Right forelimb (tissue), 1 donor: Measurements from ENCODE around the gene IPO4.
"Not testable (repeated sequence)": the region's sequence is repeated elsewhere in the genome, so short reads cannot be mapped to it uniquely, and the experiment has no call there.

Experiments used
- DNase-seq: peaks from one replicate; pipeline ENCODE4 v3.0.0-alpha.2; 2018

IPO4 gene

DNA sequence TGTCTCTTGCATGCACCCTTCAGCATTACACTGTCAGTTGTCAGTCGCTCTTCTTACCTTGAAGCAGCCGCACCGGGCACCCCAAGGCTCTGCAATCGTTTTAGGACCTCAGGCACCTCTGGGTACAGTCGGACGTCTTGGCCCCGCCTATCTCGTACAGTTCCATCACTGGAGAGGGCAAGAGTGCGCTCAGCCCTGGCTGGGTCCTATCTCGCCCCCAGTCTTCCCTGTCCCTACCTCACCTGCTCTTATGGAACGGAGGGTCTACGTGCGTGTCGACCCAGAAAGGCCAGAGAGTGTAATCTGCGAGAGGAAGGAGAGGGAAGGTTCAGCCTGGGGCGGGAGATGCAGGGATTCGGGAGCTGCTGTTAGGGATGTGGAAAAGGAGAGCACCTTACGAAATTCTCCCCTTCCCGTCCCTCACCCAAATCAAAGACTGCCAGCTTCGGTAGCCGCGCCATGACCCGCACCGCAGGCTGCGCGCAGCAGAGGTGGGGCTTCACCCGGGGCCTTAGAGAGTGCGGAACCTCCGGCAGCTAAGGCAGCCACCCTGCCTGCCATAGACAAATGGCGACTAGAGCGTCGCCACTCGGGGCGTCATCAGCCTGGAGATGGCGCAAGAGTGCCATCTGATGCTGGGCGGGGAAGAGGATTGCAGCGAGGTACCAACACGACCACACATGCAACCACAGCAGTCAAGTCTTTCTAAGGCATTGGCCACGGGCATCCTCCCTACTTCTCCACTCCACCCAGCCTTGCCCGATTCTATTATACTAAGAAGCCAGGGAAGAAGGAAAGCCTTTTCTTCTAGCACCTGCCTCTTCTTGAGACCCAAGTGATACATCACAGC, 27.1 kb upstream of the IPO4 start, which contains the start of gene MDP1:
Gene MDP1, minus strand, starts transcription at position 572 of the 850 bp plus-strand sequence. Its CDS starts 111 bp downstream, at position 461.
- peak; percentile 88 for DNase-seq

DNA sequence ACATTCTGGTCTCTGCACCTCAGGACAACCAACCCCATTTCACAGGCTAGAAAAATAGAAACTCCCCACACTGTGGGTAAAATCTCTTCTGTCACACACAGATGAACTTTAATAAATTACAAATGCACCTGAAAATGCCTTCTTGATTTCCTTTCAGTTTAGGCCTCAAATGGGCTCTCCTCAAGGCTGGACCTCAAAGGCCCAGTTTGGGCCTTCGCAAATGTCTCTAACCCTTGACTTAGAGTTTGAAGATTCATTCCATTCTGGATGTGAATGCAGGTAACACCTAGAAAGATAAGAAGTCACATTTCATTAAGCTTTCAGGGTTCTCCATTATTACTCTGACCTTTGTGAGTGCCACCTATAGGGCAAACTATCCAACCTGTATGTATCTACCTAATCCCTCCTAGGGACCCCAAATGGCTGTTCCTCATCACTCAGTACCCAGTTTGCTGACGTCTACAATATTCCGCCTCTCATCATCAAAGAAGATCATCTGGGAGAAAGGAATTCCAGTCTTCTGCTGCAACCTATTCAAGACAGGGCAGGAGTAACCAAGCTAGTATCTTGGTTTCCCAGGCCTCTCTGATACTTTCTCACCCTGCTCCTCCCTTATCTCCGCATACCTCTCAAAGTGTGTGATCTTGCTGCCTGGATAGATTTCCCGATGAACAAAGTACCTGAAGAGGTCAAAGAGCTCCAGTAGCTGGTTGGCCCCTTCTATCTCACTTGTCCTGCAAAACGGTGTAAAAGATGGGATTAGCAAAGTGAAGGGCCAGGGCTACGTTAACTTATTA, 25.4 kb upstream of the IPO4 start:
- DNase-seq, result no peak

DNA sequence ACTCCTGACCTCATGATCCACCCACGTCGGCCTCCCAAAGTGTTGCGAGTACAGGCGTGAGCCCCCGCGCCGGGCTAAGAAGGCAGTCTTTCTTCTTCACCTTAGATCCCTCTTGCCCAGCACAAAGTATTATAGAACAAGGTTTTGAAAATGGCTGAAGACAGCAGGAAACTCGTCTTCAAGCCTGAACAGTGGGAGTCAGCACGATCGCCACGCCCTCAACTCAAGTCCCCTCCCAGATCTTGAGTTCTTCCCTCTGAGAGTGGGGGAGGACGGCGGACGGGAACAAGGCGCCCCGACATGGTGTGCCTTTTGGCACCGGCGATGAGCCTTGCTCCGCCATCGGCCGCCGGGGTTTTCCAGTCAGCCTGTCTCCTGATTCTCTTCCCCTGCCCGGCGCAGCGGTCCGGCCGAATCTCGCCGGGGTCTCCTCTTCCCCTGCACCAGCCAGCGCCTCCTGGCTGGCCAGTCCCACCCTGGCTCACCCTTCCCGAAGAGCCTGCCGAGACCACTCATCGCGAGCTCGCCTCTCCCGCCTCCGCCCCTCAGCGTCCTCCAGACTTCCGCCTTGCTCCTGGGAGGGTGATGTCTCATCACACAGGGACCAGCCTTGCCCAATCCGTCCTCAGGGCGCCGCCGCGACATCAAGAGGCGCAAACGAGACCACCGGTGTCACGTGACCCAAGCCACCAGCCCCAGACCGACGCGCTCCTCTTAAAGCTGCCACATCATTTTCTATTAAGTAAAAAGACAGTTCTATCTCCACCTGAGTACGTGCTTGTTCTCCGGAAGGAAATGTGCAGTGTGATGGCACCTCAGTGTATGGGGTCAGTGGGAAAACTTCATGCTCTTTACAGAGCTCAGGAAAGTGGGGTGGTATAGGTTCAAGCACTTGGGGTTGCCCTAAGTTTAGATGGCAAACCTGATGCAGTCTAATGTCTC, 24.6 kb upstream of the IPO4 start, which contains the start of gene CHMP4A:
Gene CHMP4A, minus strand, starts transcription at position 565 of the 942 bp plus-strand sequence. Its CDS starts 49 bp downstream, at position 516.
- peak; percentile 95 for DNase-seq

DNA sequence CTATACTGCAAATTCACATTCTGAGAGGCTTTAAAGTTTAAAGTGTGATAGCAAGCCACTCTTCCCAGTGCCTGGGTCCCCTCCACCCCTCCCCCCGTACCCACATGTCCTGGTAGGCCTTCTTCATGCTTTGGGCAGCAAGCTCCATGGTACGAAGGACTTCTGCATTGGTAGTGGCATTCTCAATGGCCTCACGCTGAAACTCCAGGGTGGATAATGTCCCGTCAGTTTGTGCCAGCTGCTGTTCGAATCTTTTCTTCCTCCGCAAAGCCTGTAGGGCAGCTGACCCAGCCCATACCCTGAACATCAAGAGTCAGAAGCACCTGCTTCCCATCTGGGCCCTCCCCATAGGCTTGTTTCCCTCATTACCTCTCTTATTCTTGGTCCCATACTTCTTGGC, 22.7 kb upstream of the IPO4 start:
- DNase-seq, result no peak

DNA sequence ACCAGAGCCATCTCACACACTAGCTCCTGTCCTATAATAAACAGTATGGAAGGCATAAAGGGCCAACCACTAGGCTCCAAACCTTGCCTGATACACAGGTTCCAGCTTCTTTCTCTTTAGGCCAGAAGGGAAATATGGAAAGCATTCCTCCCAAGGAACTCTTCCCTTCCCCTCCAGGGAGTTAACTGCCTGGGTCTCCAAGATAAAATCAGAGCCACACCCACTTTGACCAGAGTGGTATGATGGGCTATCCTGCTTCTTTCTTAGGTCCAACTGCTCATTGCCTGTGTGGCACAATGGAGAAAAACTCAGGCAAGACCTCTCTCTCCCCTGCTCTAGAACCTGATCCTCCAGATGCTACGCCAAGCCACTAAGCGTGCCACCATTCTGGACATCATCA, 19.0 kb upstream of the IPO4 start:
- DNase-seq, result no peak

DNA sequence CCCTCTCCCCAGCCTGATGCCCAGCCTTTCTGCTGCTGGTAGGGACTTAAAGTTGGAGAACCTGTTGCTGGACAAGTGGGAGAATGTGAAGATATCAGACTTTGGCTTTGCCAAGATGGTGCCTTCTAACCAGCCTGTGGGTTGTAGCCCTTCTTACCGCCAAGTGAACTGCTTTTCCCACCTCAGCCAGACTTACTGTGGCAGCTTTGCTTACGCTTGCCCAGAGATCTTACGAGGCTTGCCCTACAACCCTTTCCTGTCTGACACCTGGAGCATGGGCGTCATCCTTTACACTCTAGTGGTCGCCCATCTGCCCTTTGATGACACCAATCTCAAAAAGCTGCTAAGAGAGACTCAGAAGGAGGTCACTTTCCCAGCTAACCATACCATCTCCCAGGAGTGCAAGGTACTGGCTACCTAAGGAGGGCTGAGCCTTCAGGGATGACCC, 18.5 kb upstream of the IPO4 start:
- no peak for DNase-seq

DNA sequence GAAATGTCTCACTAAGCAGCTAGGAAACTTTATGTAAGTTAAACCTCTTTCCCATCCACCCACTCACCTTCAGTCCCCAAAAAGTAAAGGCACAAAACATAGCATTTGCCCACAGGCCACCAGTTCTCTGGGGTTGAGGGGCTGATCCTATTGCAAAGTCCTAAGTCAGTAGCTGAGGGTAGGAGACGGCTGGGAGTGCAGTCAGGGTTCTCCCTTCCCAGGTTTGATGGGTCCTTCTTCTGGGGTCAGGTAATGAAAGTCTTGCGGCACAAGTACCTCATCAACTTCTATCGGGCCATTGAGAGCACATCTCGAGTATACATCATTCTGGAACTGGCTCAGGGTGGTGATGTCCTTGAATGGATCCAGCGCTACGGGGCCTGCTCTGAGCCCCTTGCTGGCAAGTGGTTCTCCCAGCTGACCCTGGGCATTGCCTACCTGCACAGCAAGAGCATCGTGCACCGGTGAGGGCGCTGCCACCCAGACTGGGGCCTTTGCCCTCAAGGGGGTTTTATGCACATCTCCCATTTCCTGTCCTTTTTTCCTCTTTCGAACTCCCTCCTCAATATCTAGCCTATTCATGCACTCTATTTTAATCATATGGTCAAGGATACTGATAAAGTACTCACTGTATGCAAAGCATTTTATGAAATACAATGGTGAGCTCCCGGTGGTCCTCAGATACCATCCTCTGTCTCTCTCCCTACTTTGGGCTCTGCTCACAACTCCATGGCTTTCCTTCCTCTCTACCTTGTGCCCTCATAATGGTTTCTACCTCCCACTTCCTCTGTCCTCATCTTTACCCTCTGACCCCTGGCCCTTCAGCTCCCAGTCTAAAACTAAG, 17.9 kb upstream of the IPO4 start:
- DNase-seq, result no peak

DNA sequence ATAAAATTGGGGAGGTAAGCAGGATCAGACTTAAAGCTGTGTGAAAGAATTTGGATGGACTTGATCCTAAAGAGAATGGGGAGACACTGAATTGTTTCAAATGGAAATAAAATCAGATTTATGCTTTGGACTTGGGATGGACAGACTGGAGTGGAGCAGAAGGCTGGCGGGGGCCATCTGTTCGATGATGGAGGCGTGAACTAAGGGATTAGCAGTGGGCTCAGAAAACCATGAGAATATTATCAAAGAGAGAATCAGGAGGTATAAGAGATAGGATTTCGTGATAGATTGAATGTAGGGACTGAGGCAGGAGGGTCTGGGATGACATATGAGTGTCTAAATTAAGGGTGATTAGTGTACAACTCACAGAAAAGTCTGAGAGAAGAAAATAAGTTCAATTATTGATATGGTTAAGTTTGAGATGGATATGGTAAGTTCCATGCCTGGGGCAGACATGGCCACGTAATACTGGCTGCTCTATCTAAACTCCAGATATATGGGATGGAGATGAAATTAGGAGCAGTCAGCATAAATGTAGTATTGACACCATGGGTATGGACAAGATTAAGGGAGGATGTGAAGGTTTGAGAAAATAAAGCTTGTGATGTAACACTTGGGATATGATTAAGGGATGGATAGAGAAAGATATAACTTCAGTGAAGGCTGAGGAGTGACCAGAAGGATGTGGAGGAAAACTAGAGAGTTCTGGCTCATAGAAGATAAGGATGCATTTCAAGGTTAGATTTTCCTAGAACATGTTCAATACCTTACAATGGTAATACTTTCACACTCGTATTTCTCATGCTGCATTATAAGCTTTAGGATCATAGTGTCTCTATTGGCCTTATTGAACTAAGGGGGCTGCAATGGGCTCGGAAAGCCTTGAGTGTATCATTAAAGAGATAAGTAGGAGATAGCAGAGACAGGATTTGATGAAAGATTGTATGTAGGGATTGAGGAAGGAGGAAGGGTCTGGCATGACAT, 15.8 kb upstream of the IPO4 start:
- no peak for DNase-seq

DNA sequence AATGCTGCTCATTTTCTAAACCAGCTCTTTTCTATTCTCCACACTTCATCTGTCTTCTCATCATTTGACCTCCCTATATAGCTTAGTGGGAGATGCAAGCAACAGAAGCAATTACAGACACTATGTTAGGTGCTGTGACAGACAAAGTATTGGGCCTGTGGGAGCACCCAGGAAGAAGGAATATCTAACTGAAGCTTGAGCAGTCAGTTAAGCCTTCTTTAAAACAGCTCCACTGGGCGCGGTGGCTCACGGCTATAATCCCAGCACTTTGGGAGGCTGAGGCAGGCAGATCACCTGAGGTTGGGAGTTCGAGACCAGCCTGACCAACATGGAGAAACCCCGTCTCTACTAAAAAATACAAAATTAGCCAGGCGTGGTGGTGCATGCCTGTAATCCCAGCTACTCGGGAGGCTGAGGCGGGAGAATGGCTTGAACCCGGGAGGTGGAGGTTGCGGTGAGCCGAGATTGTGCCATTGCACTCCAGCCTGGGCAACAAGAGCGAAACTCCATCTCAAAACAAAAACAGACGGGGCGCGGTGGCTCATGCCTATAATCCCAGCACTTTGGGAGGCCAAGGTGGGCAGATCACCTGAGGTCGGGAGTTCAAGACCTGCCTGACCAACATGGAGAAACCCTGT, 14.8 kb upstream of the IPO4 start:
- not testable (repeated sequence) for DNase-seq

DNA sequence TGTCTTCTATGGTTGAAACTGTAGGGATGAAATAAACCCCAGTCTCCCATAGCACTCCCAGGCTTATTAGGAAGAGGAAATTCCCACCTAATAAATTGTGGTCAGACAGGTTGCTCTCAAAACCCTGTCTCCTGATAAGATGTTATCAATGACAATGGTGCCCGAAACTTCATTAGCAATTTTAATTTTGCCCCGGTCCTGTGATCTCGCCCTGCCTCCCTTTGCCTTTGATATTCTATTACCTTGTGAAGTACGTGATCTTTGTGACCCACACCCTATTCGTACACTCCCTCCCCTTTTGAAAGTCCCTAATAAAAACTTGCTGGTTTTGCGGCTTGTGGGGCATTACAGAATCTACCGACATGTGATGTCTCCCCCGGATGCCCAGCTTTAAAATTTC, 13.9 kb upstream of the IPO4 start:
- DNase-seq, result not testable (repeated sequence)

DNA sequence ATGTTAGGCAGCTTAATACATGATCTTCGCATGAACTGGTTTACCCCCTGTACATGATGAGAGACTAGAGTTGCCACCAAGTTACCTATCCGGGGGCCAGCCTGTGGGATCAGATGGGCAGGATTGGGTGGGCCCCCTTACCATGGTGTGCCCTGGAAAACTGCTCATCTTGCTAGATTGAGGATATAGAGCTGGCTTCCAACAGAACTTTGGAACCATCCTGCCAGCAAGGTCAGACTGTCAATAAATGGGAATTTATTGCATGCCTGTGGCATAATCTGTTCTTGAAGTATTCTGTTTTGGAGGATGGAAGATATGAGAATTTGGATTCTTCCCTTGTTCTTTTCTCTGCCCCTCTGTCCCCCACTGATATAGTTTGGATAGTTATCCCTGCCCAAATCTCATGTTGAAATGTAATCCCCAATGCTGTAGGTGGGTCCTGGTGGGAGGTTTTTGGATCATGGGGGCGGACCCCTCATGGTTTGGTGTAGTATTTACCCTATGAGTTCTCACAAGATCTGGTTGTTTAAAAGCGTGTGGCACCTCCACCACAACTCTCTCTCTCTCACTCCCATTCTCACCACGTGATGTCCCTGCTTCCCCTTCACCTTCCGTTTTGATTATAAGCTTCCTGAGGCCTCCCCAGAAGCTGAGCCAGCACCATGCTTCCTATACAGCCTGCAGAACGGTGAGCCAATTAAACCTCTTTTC, 10.4 kb upstream of the IPO4 start:
- no peak for DNase-seq

DNA sequence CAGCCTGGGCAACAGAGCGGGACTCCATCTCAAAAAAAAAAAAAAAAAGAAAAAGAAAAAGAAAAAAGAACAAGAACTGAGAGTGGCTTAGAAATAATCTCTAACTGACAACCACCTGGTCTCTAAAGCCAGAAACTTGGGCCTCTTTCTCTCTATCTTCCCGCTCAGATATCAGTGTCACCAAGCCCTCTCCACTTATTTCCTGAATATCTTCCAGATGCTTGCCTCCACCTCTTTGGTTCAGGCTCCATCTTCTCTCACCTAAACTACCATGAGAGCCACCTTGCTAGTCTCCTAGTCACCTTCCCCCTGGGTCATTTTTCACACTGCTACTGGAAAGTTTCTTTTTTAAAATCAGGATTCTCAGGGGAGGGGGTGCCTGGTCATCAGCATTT, 8.4 kb upstream of the IPO4 start:
- no peak for DNase-seq

DNA sequence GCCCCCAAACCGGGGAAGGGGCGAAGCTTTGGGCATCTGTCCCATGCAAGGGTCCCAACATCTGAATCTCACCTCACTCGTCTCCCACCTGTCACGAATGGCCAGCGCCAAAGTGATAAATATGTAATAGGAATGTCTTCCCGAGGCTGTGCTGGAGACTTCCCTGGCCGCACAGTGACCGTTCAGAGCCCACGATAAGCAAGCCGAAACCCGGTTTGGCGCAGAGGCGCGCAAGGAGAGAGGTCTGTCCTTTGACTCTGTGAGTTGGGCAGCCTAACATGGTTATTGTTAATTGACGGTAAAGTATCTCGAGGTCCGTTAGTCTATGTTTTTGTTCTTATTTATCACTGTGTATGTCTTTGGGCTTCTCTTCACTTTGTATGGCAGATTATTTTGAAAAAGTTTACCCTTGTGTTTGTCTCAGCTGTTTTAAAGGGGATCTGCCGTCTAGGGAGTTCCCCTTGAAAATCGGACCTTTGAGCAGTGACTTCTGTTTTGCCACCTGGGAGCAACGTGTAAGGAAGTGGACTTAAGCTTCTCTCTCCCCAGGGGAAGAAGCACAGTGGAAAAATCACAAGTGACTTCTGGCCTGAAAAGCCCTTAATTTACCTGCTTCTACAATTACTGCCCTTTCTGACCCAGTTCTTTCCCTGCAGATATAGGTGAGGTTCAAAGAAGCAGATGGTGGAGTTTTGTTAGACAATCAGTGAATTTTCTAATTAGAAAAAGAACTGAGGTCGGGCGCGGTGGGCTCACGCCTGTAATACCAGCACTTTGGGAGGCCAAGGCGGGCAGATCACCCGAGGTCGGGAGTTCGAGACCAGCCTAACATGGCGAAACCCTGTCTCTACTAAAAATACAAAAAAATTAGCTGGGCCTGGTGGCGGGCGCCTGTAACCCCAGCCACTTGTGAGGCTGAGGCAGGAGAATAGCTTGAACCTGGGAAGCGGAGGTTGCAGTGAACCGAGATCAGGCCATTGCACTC, 7.7 kb upstream of the IPO4 start:
- no peak for DNase-seq

DNA sequence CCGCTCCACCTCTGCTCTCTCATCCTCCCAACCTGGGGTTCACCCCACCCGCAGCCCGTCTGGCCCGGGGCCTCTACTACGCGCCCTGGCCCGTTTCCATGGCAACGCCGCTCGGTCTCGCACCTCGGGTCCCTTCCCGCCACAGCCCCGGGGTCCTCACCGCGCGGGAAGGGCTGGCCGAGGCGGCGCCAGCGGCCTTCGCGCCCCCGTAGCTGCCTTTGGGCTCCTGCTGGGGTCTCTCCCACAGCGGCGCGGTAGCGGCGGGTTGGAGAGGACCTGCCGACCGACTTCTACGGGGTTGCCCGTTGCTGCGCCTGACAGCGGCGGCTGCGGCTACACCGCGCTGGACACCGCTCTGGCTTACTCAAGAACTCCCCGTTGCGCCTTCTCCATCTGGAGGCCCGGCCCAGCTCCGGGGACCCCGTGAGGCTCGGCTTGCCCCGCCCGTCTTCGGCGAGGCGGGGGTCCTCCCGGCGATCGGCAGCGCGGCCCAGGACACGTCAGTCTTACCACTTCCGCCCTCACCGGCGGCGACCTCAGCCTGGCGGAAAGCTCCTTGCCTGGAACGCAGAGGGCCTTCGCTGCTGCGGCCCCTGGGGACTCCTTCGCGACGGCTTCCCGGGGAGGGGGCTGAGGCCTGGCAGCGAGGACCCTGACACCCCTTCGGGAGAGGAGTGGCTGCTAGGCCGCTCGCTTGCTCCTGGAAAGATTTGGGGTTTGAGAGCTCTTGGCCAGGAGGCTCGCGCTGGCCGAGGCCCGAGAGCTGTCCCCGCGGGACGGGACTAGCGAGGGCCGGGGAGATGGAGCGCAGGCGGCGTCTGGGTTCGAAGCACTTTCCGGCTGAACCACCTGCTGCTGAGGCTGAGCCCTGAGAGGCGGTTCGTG, 6.8 kb upstream of the IPO4 start, which contains the start of gene TM9SF1:
Gene TM9SF1, minus strand, starts transcription at position 256 of the 885 bp plus-strand sequence. CDS start 422 bp downstream, outside the sequence.
- DNase-seq, result peak; percentile 93

DNA sequence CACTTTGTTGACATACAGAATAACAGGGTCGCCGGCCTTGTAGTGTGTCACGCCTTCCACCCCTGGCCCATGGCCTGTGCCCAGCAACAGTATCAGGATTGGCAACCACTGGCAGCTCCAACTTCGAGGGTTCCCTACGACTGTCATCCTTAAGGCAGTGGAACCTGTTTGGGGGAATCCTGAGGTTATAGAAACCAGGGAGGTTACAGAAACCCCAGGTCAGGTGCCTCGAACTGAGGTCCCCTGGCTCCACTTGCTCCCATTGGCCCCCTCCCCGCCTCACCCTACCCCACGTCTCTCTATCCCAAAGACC, 6.2 kb upstream of the IPO4 start:
- DNase-seq, result no peak

DNA sequence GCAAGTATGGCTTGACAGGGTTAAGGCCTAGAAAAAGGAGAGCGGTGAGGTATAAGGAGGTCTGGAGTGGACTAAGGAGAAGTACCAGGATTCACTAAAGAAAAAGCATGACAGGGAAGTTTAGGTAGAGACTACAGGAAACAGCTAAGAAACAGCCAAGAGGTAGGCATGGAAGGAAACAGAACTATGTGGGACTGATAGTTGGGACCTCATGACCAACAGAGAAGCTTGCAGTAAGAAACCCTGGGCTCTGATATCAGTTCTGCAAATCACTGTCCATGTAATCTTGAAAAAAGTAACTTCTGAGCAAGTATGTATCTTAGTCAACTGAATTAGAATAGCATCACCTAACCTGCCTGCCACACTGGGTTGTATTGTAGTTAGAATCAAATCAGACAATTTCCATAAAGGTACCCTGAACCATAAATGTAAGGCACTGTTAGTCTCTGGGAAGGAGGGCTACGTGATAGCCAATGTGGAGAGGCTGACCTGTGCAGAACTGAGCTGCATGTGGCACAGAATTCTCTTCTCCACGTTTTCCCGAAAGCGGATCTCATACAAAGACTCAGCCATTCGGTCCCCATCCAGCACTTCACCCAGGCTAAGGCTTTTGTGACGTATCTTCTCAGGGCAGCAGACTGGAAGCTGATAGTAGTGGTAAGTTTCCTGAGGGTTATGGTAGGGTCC, 5.7 kb upstream of the IPO4 start:
- DNase-seq, result no peak
